Ectodermal cell (in vitro differentiated cells): ENCODE results near the gene KRTAP1-4.
"Not testable (repeated sequence)": the region's sequence is repeated elsewhere in the genome, so short reads cannot be mapped to it uniquely, and the experiment has no call there.

Experiments
- H3K27ac ChIP-seq: 2 replicates; pipeline ENCODE4 v1.7.0; 2013; ENCODE audit warnings: mild to moderate bottlenecking, low read depth, low read length; ENCODE audit not compliant: insufficient read depth, poor library complexity, severe bottlenecking
- H3K27me3 ChIP-seq: 2 replicates; pipeline ENCODE4 v1.7.0; 2013; ENCODE audit warnings: mild to moderate bottlenecking, low read length; ENCODE audit not compliant: insufficient read depth, control insufficient read depth, poor library complexity, severe bottlenecking
- H3K36me3 ChIP-seq: one replicate; pipeline ENCODE4 v1.7.0; 2013; ENCODE audit warnings: low read length; ENCODE audit not compliant: control insufficient read depth, insufficient read depth
- H3K4me1 ChIP-seq: one replicate; pipeline ENCODE4 v1.7.0; 2013; ENCODE audit warnings: low read length; ENCODE audit not compliant: control insufficient read depth, insufficient read depth
- H3K4me3 ChIP-seq: 2 replicates; pipeline ENCODE4 v1.7.0; 2013; ENCODE audit warnings: low read depth, low read length, control low read depth; ENCODE audit not compliant: insufficient read depth
- H3K9me3 ChIP-seq: 2 replicates; pipeline ENCODE4 v1.7.0; 2013; ENCODE audit warnings: mild to moderate bottlenecking, low read length, moderate library complexity; ENCODE audit not compliant: control insufficient read depth
- WGBS, 2 experiments: methylation state at CpG; one replicate each; pipeline ENCODE4 v1.1.7; 2013; ENCODE audit warnings: missing lambda C conversion rate in 2 of 2; 5-methylcytosine and 5-hydroxymethylcytosine counted together

KRTAP1-4 gene

DNA sequence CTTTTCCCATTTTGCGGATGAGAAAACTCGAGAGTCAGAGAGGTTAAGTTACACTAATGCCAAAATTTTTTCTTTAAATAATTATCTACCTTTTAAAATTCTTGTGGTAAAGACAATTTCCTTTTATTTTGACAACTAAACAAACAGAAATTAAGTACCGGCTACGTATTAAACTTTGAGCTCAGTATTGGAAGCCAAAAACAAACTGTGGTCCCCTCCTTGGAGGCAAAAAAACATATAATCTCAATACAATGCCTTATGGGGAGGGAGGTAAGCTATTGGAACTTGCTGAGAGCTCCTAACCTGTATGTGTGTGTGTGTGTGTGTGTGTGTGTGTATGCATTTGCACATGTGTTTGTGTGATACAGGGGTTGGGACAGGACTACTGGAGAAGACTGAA lies 33.5 kb upstream of the KRTAP1-4 start:
- H3K4me1 ChIP-seq, result no peaks in the 10 kb centered on the region
- no peak overlapping the region for H3K27ac ChIP-seq
- no peak overlapping the region for H3K4me3 ChIP-seq
- H3K27me3 ChIP-seq, result no peaks in the 10 kb centered on the region
- 94 to 95% methylated on average over 2 to 4 of the region's 4 CpGs for WGBS, 2 experiments
- H3K9me3 ChIP-seq, result no peaks in the 10 kb centered on the region
- no peaks in the 10 kb centered on the region for H3K36me3 ChIP-seq

DNA sequence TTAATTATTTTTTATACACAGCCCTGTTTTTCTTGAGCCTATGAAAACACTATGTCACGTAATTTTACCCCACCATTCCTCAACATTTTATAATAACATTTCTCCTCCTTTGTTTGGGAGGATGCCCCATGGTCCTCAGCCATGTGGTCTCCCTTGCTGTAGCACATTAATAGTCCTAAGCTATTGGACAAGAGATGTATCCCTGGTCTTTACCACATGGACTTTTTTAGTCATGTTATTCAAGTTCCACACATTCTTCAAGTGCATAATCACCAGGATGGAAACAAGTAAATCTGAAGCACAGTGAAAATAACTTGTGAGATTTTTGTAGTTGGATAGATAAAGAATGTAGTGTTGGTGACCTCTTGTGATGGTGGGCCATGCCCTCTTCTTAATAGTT lies 32.0 kb upstream of the KRTAP1-4 start:
- Histone ChIP-seq H3K4me3 (no peak overlapping the region), H3K4me1 (no peaks in the 10 kb centered on the region), H3K9me3 (no peaks in the 10 kb centered on the region), H3K27ac (no peak overlapping the region), H3K27me3 (no peaks in the 10 kb centered on the region), H3K36me3 (no peaks in the 10 kb centered on the region)
- WGBS, 2 experiments, result 85 to 91% methylated on average over 1 of the region's 1 CpG

GRCh38 chr17:41060052-41060604 lies 30.1 kb upstream of the KRTAP1-4 start, which contains the start of gene KRTAP2-3:
KRTAP2-3 (minus strand) TSS chr17:41060114; CDS start chr17:41060050, 64 bp downstream.
- WGBS, 2 experiments, result 89 to 91% methylated on average over 6 of the region's 6 CpGs
- H3K27ac ChIP-seq, result no peak within 1 kb of the TSS
- H3K9me3 ChIP-seq, result no peaks in the 10 kb centered on the region
- H3K4me1 ChIP-seq, result no peaks in the 10 kb centered on the region
- H3K4me3 ChIP-seq, result no peak within 1 kb of the TSS
- H3K36me3 ChIP-seq, result no peaks in the 10 kb centered on the region
- no peaks in the 10 kb centered on the region for H3K27me3 ChIP-seq

DNA sequence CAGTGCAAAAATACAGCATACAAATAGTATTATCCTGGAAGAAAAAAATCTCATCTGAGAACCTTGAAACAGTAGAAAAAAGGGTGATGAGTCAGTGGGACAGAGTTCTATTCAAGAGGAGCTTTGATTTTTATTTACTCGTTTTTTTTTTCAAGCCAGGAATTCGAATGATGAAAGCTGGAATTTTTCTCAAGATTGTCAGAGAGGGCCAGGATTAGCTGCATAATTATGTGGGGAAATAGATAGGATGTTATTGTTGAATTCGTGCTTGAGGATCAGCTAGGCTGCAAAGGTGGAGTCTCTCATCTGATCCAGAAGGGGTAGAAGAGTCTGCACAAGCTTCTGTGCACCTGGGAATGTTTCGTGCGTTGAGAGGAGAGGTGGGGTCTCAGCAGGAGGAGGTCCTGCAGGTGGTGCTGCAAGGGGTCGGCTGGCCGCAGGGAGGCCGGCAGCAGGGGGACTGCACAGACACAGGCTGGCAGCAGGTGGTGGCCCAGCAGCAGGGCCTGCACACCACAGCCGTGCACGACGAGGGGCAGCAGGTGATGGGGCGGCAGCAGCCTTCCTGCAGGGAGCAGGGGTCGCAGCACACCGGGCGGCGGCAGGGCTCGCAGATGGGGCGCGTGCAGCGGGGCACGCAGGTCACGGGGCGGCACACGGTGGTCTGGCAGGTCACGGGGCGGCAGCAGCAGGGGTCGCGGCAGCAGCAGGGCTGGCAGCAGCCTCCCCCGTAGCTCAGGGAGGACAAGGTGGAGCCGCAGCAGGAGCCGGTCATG lies 29.5 kb upstream of the KRTAP1-4 start:
- WGBS, 2 experiments, result 79 to 85% methylated on average over 10 to 11 of the region's 31 CpGs
- not testable (repeated sequence) for H3K9me3 ChIP-seq, H3K36me3 ChIP-seq, H3K27me3 ChIP-seq, H3K27ac ChIP-seq, H3K4me1 ChIP-seq, H3K4me3 ChIP-seq

DNA sequence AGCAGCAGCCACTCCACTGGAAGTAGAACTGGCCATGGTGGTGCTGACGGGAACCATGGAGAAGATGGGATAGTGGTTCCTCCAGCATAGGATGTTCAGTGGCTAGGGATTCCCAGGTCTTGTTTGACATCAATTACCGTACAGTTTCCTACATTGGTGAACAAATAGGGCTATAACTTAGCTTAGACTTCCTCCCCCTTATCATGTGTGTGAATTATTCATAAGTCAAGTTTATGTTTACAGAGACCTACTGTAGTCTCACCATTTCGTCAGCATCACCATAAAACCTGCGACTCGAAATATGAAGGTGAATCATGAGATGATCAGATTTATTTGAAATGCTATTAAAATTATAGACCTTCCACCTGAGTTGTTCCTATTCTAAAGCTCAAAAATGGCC lies 28.7 kb upstream of the KRTAP1-4 start:
- no peaks in the 10 kb centered on the region for H3K36me3 ChIP-seq
- H3K4me3 ChIP-seq, result no peak overlapping the region
- H3K9me3 ChIP-seq, result no peaks in the 10 kb centered on the region
- H3K4me1 ChIP-seq, result no peaks in the 10 kb centered on the region
- no peak overlapping the region for H3K27ac ChIP-seq
- no peaks in the 10 kb centered on the region for H3K27me3 ChIP-seq
- 86 to 95% methylated on average over 2 to 5 of the region's 5 CpGs for WGBS, 2 experiments

- Histone ChIP-seq H3K9me3 (no peaks in the 10 kb centered on the region), H3K27me3 (no peaks in the 10 kb centered on the region), H3K4me3 (no peak overlapping the region), H3K27ac (no peak overlapping the region), H3K4me1 (no peaks in the 10 kb centered on the region), H3K36me3 (no peaks in the 10 kb centered on the region)
- WGBS, 2 experiments, result 100% methylated on average over 1 of the region's 1 CpG; no CpG with 5 or more reads in 1 of the 2 experiments
These were observed 27.6 kb upstream of the KRTAP1-4 start for GRCh38 chr17:41057547-41057946.

- WGBS, 2 experiments, result 83% methylated on average over 1 of the region's 6 CpGs; no CpG with 5 or more reads in 1 of the 2 experiments
- H3K27me3 ChIP-seq, H3K27ac ChIP-seq: not testable (repeated sequence)
These were observed 25.1 kb upstream of the KRTAP1-4 start, which contains the start of gene KRTAP2-2 for GRCh38 chr17:41055130-41055529. KRTAP2-2 (minus strand) TSS chr17:41055230; CDS start chr17:41055211, 19 bp downstream.

DNA sequence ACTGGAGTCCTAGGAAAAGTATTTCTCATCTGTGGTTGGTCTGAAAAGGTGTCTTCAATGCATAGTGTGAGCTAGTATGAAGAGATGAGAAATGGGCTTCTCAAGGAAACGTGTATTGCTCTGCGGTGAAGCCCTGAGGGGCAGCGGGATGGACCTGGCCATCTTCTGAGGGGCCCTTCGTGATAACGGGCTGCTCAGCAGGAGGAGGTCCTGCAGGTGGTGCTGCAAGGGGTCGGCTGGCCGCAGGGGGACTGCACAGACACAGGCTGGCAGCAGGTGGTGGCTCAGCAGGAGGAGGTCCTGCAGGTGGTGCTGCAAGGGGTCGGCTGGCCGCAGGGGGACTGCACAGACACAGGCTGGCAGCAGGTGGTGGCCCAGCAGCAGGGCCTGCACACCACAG lies 24.6 kb upstream of the KRTAP1-4 start:
- not testable (repeated sequence) for H3K27me3 ChIP-seq, H3K4me3 ChIP-seq, H3K36me3 ChIP-seq, H3K27ac ChIP-seq, H3K4me1 ChIP-seq, H3K9me3 ChIP-seq
- 92 to 95% methylated on average over 7 to 9 of the region's 9 CpGs for WGBS, 2 experiments

More at GRCh38 chr17:41055130-41055529, 25.1 kb upstream of the KRTAP1-4 start, which contains the start of gene KRTAP2-2:
- not testable (repeated sequence) for H3K4me3 ChIP-seq, H3K9me3 ChIP-seq, H3K4me1 ChIP-seq, H3K36me3 ChIP-seq

- H3K27me3 ChIP-seq, result no peaks in the 10 kb centered on the region
- H3K36me3 ChIP-seq, result no peaks in the 10 kb centered on the region
- no peak overlapping the region for H3K27ac ChIP-seq
- no peak overlapping the region for H3K4me3 ChIP-seq
- H3K9me3 ChIP-seq, result no peaks in the 10 kb centered on the region
- WGBS, 2 experiments, result 95% methylated on average over 4 of the region's 4 CpGs
- no peaks in the 10 kb centered on the region for H3K4me1 ChIP-seq
These were observed 24.0 kb upstream of the KRTAP1-4 start for GRCh38 chr17:41054025-41054424.

DNA sequence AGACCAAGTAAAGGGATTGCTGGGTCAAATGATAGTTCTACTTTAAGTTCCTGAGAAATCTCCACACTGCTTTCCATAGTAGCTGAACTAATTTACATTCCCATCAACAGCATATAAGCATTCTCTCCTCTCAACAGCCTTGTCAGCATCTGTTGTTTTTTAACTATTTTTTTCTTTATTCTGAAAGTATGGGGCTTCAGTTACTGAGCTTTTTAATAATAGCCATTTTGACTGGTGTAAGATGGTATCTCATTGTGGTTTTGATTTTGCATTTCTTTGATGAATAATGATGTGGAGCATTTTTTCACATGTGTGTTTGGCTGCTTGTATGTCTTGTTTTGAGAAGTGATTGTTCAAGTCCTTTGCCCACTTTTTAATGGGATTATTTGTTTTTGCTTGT lies 22.6 kb upstream of the KRTAP1-4 start:
- Histone ChIP-seq H3K4me1 (no peaks in the 10 kb centered on the region), H3K4me3 (no peak overlapping the region), H3K9me3 (no peaks in the 10 kb centered on the region), H3K27ac (no peak overlapping the region), H3K36me3 (no peaks in the 10 kb centered on the region), H3K27me3 (no peaks in the 10 kb centered on the region)
